ENCODE measurements around the gene FHIT.

GRCh38 chr3:60598671-60599070 is 652.6 kb downstream of the FHIT start:
- TF ChIP-seq POLR2A (IDR thresholded peaks at IDR 0.05) (no peak), CTCF (IDR thresholded peaks at IDR 0.05) (no peak), POLR2AphosphoS5 (IDR thresholded peaks at IDR 0.05) (no peak)

Data from transverse colon (tissue), 4 donors.